ENCODE data around the gene SLC38A10.
"Not testable (repeated sequence)": the region's sequence is repeated elsewhere in the genome, so short reads cannot be mapped to it uniquely, and the experiment has no call there.

SLC38A10 gene

DNA sequence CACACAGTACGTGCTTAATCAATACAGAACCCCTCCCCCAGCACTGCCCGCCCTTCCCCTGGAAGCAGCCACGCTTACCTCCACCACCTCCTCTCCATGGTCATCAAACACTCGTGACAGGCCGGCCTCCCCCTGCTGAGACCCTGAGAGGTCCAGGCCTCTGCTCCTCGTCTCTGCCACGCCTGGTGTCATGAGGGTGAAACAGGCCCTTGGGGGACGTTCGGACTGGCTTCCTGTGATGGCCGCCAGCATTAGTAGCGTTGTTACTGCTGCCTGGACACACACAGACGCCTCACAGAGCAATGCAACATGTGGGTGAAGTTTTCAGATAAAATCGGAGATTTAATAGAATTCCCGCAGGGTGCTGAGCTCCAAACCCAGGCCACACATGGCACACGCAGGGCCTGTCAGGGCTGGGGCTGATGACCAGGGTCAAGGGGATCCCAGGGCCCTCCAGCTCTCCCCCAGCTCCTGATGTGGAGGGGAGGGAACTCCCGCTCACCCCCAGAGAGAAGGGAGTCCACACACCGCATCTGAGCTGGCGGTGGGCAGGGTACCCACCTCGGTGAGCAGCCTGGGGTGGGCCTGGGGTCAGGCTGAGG is 15.9 kb upstream of the SLC38A10 start:
- no peak for DNase-seq

DNA sequence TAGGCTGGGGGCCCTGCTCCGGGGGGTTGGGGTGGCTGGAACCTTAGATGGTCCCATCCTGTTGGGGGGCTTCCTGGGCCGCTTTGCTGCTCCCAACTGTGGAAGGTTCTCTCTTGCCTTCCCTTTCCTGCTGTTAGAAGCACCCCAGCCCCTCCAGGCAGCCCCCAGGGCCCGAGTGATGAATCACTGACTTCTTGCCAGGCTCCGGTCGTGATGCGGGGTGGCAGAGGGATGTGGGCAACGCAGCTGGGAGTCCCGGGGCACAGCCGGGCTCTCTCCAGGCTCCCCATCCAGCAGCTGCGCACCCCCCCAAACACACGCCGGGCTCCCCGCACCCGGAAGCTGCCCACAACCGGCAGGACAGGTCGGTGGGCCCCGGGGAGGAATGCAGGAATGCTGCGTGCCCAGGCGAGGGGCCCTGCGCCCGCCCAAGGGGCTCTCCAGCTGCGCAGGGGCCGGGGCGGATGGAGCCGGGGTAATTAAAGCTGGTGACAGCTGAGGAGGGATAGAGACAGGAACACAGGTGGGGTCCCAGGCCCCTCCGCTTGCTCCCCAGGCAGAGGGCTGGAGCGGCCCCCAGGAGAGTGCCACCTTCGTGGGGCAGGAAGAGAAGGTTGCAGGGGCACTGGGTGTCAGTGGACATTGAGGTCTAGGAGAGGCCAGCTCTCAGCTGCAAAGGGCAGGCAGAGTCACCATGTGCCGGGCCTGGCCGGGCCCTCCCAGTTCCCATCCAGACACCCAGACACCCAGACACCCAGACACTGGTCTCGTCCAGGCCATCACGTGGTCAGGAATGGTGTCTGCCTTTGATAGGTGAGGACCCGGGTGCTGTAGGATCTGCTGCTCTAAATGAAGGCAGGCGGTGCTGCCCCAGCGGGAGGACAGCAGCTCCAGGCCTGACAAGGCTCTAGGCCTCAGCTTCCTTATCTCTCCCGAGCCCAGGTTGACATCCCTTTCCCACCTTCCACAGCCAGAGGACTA is 15.0 kb upstream of the SLC38A10 start:
- no peak for DNase-seq

GRCh38 chr17:81309140-81309858 is 14.2 kb upstream of the SLC38A10 start:
- DNase-seq = no peak

- not testable (repeated sequence) for DNase-seq
Observed at GRCh38 chr17:81308784-81309139, 13.7 kb upstream of the SLC38A10 start.

GRCh38 chr17:81307636-81308560 is 12.8 kb upstream of the SLC38A10 start:
- no peak for DNase-seq

DNA sequence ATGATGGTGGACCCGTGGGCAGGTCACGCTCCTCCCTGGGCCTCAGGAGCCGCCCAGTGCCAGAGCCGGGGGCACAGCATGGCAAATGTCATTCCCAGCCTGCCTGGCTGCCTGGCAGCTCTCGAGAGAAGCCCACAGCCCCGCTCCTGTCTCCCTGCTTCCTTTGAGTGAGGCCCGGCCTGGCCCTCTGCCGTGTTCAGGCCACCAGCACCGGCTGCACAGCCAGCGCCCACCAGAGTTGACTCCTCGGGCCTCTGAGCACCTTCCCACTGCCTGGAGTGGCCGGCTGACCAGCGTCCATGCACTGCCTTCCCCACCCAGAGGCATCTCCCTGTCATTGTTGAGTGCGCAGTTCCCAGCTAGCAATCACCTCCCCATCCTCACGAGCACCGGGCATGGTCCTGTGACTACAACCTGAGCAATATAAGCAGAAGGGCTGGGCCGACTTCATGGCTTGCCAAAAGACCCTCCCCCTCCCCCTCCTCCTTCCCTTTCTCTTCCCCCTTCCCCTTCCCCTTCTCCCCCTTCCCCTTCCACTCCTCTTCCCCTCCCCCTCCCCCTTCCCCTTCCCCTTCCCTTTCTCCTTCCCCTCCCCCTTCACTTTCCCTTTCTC is 11.9 kb upstream of the SLC38A10 start:
- no peak for DNase-seq

GRCh38 chr17:81306491-81306890 is 11.4 kb upstream of the SLC38A10 start:
- DNase-seq = no peak

DNA sequence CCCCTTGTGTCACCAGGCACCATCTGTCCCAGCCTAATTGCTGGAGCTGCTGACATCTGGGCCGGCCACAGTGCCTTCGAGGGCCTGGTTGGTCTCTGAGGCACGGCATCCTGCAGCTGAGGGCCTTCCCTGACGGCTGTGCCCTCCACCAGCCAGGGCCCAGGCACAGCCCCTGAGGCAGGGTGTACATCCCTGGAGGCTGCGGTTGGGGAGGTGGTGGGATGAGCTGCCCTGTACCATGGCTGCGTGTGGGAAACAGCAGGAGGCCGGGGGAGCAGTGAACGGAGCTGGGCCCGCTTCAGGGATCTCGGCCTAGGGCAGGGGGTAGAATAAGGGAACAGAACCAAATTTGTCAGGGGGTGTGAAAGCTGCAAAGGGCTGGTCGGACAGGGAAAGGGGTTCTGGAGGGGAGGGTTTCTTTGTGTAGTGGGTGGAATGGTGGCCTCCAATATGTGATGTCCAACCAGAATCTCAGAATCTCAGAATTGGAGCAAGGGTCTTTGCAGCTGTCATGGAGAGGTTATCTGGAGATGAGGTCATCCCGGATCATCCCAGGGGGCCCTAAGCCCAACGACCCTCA is 10.0 kb upstream of the SLC38A10 start:
- DNase-seq = no peak

GRCh38 chr17:81304196-81305015 is 9.3 kb upstream of the SLC38A10 start:
- no peak for DNase-seq

GRCh38 chr17:81303385-81303784 is 8.3 kb upstream of the SLC38A10 start:
- DNase-seq = no peak

DNA sequence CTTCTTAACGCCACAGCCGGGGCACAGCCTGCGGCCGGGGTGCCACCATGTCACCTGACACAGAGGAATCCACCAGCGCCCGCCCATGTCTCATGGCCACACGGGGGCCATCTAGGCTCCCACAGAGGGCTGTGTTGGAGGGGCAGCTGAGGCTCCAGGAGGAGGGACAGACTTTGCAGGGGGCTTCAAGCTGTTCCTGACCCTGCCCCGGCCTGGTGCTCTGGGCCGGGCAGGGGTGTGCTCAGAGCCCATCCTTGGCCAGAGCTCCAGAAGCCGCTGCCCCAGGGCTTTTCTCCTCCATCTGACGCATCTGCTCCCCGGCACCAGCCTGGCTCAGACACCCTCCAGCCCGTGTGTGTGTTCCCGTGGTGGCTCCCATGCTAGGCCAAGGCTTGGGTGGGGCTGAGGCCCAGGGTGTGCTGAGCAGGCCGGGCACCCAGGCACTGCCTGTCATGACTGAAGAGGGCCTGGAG is 7.8 kb upstream of the SLC38A10 start:
- DNase-seq = no peak

DNA sequence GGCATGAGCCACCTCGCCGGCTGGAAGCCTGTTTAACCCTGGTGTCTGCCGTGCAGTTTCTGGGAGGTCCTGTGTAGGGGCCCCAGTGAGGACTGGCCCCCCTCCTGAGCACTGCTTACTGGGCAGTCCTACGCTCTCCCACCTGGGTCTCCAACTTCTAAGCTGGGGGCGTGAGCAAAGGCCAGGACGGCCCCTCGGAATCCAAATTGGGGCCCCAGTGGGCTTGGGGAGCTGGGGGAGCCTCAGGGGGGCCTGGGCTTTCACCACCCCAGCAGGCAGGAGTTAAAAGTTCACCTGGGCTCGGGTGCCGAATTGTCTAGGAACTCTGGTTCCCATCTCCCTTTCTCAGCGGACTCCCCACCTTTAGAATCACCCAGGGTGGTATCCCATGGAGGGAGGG is 7.2 kb upstream of the SLC38A10 start:
- DNase-seq = no peak

- no peak for DNase-seq
Observed at GRCh38 chr17:81301195-81302144, 6.4 kb upstream of the SLC38A10 start.

DNA sequence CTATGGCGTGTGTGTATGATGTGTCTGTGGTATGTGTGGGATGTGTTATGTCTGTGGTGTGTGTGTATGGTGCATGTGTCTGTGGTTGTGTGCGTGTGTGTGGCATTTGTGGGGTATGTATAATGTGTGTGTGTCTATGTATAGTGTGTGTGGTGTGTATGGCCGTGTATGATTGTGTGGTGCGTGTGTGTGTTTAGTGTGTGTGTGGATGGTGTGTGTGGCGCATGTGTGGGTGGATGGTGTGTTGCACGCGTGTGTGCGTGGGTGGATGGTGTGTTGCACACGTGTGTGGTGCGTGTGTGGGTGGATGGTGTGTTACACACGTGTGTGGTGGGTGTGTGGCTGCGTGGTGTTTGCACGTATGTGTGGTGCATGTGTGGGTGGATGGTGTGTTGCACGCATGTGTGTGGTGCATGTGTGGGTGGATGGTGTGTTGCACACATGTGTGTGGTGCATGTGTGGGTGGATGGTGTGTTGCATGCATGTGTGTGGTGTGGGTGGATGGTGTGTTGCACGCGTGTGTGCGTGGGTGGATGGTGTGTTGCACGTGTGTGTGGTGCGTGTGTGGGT is 5.6 kb upstream of the SLC38A10 start:
- DNase-seq = no peak

GRCh38 chr17:81299846-81300585 is 4.9 kb upstream of the SLC38A10 start:
- DNase-seq = no peak

GRCh38 chr17:81298991-81299738 is 4.1 kb upstream of the SLC38A10 start:
- DNase-seq = no peak

DNA sequence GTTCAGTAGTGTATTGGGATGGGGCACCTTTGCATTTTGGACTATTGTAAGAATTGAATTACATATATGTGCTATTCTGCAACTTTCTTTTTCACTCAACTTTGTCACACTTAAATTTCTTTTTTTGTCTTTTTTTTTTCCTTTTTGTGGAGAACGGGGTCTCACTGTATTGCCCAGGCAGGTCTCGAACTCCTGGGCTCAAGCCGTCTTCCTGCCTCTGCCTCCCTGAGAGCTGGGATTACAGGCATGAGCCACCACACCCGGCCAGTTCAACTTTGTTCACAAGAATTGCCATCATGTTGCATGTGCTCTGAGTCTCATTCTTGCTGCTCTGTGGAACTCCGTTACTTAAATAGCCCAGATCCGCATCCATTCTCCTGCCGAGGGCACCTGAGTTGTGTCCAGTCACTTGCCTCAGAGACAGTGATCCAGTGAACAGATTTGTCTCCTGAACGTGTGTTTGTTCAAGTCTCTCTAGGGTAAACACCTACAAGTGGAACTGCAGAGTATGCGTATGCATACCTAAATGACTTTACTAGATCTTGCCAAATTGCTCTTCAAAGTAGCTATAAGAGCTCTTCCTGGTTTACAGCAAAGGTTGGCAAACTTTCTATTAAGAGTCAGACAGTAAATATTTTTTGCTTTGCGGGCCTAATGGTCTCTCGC is 3.4 kb upstream of the SLC38A10 start:
- no peak for DNase-seq
